Pancreas (tissue), 10 donors: Measurements from ENCODE around the gene KLHL26. TPM values are rescaled to one million over a fixed set of nuclear protein-coding genes. Genes with fewer than 3 reads are reported as not detected.

Experiments used
- ATAC-seq, 4 donors: fragments of 200-7000 bp; cut with Tn5 transposase; one replicate each; pipeline versions ENCODE4 v1.8.0 to v1.9.1; 2020; ENCODE audit warnings: mild to moderate bottlenecking in 4 of 4, moderate library complexity in 4 of 4
- DNase-seq, 6 donors: peaks; one replicate each; pipeline ENCODE4 v3.0.0-alpha.2; 2020
- FAIRE-seq: peaks from 2 replicates; lab custom pipeline; 2012; peaks lifted over from hg19 to GRCh38; lab: Jason Lieb, UNC
- H3K27ac ChIP-seq, 4 donors: fragments of 200-600 bp; sonication (generic); 1 replicate in 3 of 4; 2 replicates in 1 of 4; pipeline versions ENCODE4 v1.5.0 to v1.8.0; 2020
- H3K27me3 ChIP-seq, 4 donors: fragments of 200-600 bp; one replicate each; pipeline ENCODE4 v1.8.0; 2021
- H3K36me3 ChIP-seq, 3 donors: fragments of 200-600 bp; sonication (generic) in 1 of 3; one replicate each; pipeline versions ENCODE4 v1.5.0 to v1.8.0; 2020 to 2021
- H3K4me1 ChIP-seq, 3 donors: fragments of 200-600 bp; one replicate each; pipeline ENCODE4 v1.8.0; 2021
- H3K4me3 ChIP-seq, 4 donors: fragments of 200-600 bp; sonication (generic) in 2 of 4; one replicate each; pipeline versions ENCODE4 v1.5.0 to v1.8.0; 2020 to 2021
- H3K9me3 ChIP-seq, 4 donors: fragments of 200-600 bp; one replicate each; pipeline ENCODE4 v1.8.0; 2021
- WGBS, 2 donors: extraction: QIAGEN DNeasy Blood & Tissue Kit; methylation state at CpG; one replicate each; pipeline ENCODE4 v1.1.7; 2013; 5-methylcytosine and 5-hydroxymethylcytosine counted together
- intact Hi-C, 3 donors: fragments of 100-400 bp; cut with DNase I; formaldehyde crosslinking; loops; one replicate each; pipeline versions ENCODE4 v1.11.1 to v1.14.2; 2022
- polyA plus RNA-seq, 2 donors: library from polyadenylated mRNA; stranded (reverse); fragments of 200-250 nt; gene quantifications; one replicate each; pipeline ENCODE4 v1.2.3, GENCODE V29; 2013
- total RNA-seq, 6 donors: library from RNA; stranded (reverse); fragmentation: NEBNext Ultra II Directional in 4 of 6; extraction: Animal tissue kit (Norgen Biotek cat#: 25700) in 4 of 6; gene quantifications; one replicate each; pipeline versions ENCODE4 v1.2.1 to v1.2.4, GENCODE V29; 2021 to 2023
- TF ChIP-seq, protein P1 (sequence below), 4 donors: fragments of 200-600 bp; sonication (generic) in 3 of 4; IDR thresholded peaks; one replicate each; pipeline versions ENCODE4 v1.5.0 to v1.8.0; 2021; ENCODE audit warnings: antibody characterized with exemption in 4 of 4
- donor health status: healthy with polysubstance abuse.
- donor health status: DM: no; HTN: no; CAD: no; lungs with moderate emphysema.
- donor health status: DM: no; HTN: no; CAD: no.
- donor health status: control.
- donor health status: control.
- donor health status: Bipolar disorder and iron deficiency.
- donor health status: DM: yes; HTN: yes; CAD: no.
- donor health status: DM: no; HTN: no; CAD: no.
- donor health status: DM: no; HTN: no; CAD: no.
- donor health status: DM: yes; HTN: yes; CAD: no.

KLHL26 gene
- total and polyA plus RNA-seq, 8 donors: 3.2 to 7.8 (median 5.0) TPM

DNA sequence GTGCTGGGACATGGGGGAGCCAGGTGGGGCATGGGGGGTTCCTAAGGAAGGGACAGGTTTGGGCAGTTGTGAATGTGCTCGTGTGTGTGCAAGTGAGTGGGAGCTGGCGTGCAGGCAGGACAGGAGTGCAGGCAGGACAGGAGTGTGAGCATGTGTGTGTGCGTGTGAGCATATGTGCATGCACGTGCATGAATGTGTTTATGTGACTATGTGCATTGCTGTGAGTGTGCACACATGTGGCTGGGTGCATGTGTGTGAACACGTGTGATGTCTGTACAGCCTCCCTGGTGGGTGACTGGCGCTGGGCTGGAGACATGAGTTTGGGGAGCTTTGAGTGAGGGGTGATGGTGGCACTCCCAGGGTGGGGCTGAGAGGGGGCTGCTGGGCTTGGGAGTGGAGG is 80.0 kb downstream of the KLHL26 start:
- no peak for DNase-seq
- Histone ChIP-seq H3K36me3 (no peaks in the 10 kb centered on the region), H3K4me1 (no peaks in the 10 kb centered on the region), H3K9me3 (no peaks in the 10 kb centered on the region), H3K27ac (no peak overlapping the region), H3K4me3 (no peak overlapping the region), H3K27me3 (no peaks in the 10 kb centered on the region)
- ATAC-seq: no peak
- TF ChIP-seq, protein P1, sequence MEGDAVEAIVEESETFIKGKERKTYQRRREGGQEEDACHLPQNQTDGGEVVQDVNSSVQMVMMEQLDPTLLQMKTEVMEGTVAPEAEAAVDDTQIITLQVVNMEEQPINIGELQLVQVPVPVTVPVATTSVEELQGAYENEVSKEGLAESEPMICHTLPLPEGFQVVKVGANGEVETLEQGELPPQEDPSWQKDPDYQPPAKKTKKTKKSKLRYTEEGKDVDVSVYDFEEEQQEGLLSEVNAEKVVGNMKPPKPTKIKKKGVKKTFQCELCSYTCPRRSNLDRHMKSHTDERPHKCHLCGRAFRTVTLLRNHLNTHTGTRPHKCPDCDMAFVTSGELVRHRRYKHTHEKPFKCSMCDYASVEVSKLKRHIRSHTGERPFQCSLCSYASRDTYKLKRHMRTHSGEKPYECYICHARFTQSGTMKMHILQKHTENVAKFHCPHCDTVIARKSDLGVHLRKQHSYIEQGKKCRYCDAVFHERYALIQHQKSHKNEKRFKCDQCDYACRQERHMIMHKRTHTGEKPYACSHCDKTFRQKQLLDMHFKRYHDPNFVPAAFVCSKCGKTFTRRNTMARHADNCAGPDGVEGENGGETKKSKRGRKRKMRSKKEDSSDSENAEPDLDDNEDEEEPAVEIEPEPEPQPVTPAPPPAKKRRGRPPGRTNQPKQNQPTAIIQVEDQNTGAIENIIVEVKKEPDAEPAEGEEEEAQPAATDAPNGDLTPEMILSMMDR (IDR thresholded peaks at IDR 0.05): no peak
- intact Hi-C loops: no loop called here
- no peak for FAIRE-seq
- 90 to 97% methylated on average over 6 of the region's 6 CpGs for WGBS, 2 donors

DNA sequence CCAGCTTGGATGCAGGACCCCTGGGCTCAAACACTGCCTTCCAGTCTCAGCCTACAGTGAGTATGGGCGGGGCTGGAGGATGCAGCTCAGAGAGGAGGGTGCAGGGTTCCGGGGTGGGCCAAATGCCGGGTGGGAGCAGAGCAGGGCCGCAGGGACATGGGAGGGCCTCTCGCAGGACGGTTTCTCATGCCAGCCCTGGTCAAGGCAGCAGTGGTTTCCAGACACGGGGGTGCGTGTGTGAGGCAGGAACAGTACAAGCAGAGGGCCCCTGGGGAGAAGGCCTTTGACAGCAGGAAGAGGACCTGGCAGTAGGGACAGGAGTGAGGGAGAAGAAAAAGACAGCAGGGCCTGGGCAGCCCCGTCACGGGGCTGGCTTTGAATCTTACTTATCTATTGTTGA is 80.8 kb downstream of the KLHL26 start:
- Histone ChIP-seq H3K4me3 (no peak overlapping the region), H3K27me3 (no peaks in the 10 kb centered on the region), H3K4me1 (no peaks in the 10 kb centered on the region), H3K36me3 (no peaks in the 10 kb centered on the region), H3K9me3 (no peaks in the 10 kb centered on the region), H3K27ac (no peak overlapping the region)
- ATAC-seq: no peak
- intact Hi-C loops: no loop called here
- TF ChIP-seq, protein P1 (IDR thresholded peaks at IDR 0.05): no peak
- no peak for DNase-seq
- FAIRE-seq: no peak
- 88% methylated on average over 10 of the region's 10 CpGs for WGBS, 2 donors

DNA sequence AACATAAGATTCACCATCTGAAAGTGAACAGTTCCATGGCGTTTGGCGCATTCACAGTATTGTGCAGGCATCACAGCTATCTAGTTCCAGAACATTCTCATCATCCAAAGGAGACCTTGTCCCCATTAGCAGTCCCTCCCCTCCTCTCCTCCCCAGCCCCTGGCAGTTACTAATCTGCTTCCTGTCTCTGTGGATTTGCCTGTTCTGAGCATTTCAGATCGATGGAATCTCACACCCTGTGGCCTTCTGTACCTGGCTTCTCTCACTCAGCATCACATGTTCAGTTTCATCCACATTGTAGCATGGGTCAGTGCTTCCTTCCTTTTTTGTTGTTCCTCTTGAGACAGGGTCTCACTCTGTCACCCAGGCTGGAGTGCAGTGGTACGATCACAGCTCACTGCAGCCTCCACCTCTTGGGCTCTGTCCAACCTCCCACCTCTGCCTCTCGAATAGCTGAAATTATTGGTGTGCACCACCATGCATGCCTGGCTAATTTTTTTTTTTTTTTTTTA is 81.2 kb downstream of the KLHL26 start:
- Histone ChIP-seq H3K36me3 (no peaks in the 10 kb centered on the region), H3K27me3 (no peaks in the 10 kb centered on the region), H3K27ac (no peak overlapping the region), H3K4me3 (no peak overlapping the region), H3K9me3 (no peaks in the 10 kb centered on the region), H3K4me1 (no peaks in the 10 kb centered on the region)
- intact Hi-C loops: no loop called here
- ATAC-seq (no peak), DNase-seq (no peak), FAIRE-seq (no peak)
- TF ChIP-seq, protein P1 (IDR thresholded peaks at IDR 0.05): no peak
- WGBS, 2 donors: 83 to 85% methylated on average over 5 of the region's 5 CpGs

DNA sequence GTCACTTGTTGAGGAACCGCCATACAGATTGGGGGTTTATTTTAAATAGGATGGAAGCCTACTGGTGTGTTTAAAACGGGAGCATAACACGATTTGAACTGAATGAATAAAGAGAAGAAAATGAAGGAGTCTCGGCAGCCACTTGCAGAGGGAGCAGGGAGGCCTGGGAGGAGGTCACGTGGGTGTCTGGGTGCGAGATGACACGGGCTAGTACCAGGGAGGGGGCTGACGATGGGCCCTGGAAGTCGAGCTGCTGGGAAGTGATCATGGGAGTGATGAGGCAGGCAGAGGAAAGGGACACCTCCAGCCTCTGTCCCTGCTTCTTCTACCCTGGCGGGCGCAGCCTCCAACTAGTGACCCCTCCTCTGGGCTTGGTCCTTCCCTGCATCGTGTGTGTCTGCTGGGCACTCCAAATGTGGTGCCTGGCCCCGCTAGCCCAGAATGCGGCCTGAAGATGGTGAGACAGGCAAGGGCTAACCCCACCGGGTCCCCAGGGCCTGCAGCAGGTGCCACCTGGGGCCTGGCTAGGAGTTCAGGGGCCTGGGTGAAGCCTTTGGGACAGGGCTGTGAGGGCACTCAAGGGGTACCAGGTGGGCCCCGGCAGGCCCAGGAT is 82.1 kb downstream of the KLHL26 start:
- no peaks in the 10 kb centered on the region for H3K36me3 ChIP-seq
- H3K27me3 ChIP-seq: no peaks in the 10 kb centered on the region
- H3K4me3 ChIP-seq: no peak overlapping the region
- FAIRE-seq: no peak
- intact Hi-C loops: no loop called here
- H3K4me1 ChIP-seq: no peaks in the 10 kb centered on the region
- WGBS, 2 donors: 84 to 89% methylated on average over 15 to 16 of the region's 16 CpGs
- TF ChIP-seq, protein P1 (IDR thresholded peaks at IDR 0.05): no peak
- no peaks in the 10 kb centered on the region for H3K9me3 ChIP-seq
- no peak overlapping the region for H3K27ac ChIP-seq
- no peak for ATAC-seq
- DNase-seq: no peak

DNA sequence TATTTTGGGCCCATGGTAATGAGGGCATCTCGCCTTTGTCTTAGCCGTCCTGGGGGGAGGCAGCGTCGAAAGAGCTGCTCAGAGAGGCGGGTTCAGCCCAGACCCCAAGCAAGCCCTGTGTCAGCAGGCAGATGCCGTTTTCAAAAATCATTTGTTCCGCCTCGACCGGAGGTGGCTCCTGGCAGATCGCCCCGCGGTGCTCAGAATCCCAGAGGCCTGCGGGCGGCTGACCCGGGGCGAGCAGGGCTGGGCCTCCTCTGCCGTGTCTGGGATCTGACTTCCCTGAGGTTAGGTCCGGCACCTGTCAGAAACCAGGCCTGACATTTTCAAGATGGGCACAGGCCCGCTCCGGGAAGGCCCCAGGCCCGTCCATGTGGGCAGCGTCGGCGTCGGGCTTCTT is 82.7 kb downstream of the KLHL26 start:
- FAIRE-seq (no peak), DNase-seq (no peak)
- 88 to 90% methylated on average over 25 of the region's 25 CpGs for WGBS, 2 donors

More for the DNA sequence above, 82.7 kb downstream of the KLHL26 start:
- no peak for ATAC-seq
- Histone ChIP-seq H3K4me1 (no peaks in the 10 kb centered on the region), H3K36me3 (no peaks in the 10 kb centered on the region), H3K4me3 (no peak overlapping the region), H3K27me3 (no peaks in the 10 kb centered on the region), H3K27ac (no peak overlapping the region), H3K9me3 (no peaks in the 10 kb centered on the region)
- intact Hi-C loops: no loop called here
- TF ChIP-seq, protein P1 (IDR thresholded peaks at IDR 0.05): no peak
